ENCODE results near the gene SMARCC2. TPM values are rescaled to one million over a fixed set of nuclear protein-coding genes. Genes with fewer than 3 reads are reported as not detected.
A peak's percentile ranks its signal among the peaks of the same experiment; 100 is the strongest.

Gene SMARCC2
- total and polyA plus RNA-seq, 9 of the 15 experiments (the other 6 are each of a cell fraction or from before 2014, with no cell fraction given), result 11.9 to 86.0 (median 36.6) TPM

- TF ChIP-seq BCLAF1 (IDR thresholded peaks at IDR 0.05; ENCODE audit: borderline replicate concordance in 1 of 2, control insufficient read depth in 1 of 2, low read depth in 2 of 2, low read length in 1 of 2), result no peak
- peak; percentile 47; the same call in 1 of the 2 replicates for TF ChIP-seq ZKSCAN1 (IDR thresholded peaks at IDR 0.05; ENCODE audit: low read depth, low read length)
- peak; percentile 90 for TF ChIP-seq TEAD4 (IDR thresholded peaks at IDR 0.05; ENCODE audit: low read length)
- TF ChIP-seq TEAD4 (CRISPR knock-in tag; IDR thresholded peaks at IDR 0.05; ENCODE audit: borderline replicate concordance), result no peak
- TF ChIP-seq SIX5 (IDR thresholded peaks at IDR 0.05; ENCODE audit: borderline replicate concordance in 1 of 2, insufficient read depth in 1 of 2, low read depth in 1 of 2, low read length in 2 of 2), result no peak
- TF ChIP-seq DNMT1 (IDR thresholded peaks at IDR 0.05), result no peak
- no peak for TF ChIP-seq ELF2 (CRISPR knock-in tag; IDR thresholded peaks at IDR 0.05)
- 0 out of 2 replicates have a peak, but pooled peaks have one; percentile 54 for TF ChIP-seq SMAD4 (CRISPR knock-in tag; conservative IDR thresholded peaks at IDR 0.05)
- peak; percentile 44; the same call in 1 of the 2 replicates for TF ChIP-seq PKNOX1 (IDR thresholded peaks at IDR 0.05)
- TF ChIP-seq, protein P1, sequence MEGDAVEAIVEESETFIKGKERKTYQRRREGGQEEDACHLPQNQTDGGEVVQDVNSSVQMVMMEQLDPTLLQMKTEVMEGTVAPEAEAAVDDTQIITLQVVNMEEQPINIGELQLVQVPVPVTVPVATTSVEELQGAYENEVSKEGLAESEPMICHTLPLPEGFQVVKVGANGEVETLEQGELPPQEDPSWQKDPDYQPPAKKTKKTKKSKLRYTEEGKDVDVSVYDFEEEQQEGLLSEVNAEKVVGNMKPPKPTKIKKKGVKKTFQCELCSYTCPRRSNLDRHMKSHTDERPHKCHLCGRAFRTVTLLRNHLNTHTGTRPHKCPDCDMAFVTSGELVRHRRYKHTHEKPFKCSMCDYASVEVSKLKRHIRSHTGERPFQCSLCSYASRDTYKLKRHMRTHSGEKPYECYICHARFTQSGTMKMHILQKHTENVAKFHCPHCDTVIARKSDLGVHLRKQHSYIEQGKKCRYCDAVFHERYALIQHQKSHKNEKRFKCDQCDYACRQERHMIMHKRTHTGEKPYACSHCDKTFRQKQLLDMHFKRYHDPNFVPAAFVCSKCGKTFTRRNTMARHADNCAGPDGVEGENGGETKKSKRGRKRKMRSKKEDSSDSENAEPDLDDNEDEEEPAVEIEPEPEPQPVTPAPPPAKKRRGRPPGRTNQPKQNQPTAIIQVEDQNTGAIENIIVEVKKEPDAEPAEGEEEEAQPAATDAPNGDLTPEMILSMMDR (IDR thresholded peaks at IDR 0.05 in 2 of 3, conservative IDR thresholded peaks at IDR 0.05 in 1 of 3; ENCODE audit: insufficient read depth in 2 of 3, low read depth in 1 of 3, low read length in 3 of 3), result peak; percentile 53 to 69 (median 65)
- no peak for TF ChIP-seq TRIM25 (IDR thresholded peaks at IDR 0.05; ENCODE audit: borderline replicate concordance)
- TF ChIP-seq EHMT2 (IDR thresholded peaks at IDR 0.05), result no peak
- 0 out of 2 replicates have a peak, but pooled peaks have one; percentile 35 for TF ChIP-seq HDAC8 (tag; IDR thresholded peaks at IDR 0.05)
- 0 out of 2 replicates have a peak, but pooled peaks have one; percentile 17 for TF ChIP-seq SIN3B (IDR thresholded peaks at IDR 0.05; ENCODE audit: low read depth)
- no peak for TF ChIP-seq ZNF239 (CRISPR knock-in tag; IDR thresholded peaks at IDR 0.05)
- no peak for TF ChIP-seq ZZZ3 (IDR thresholded peaks at IDR 0.05)
- TF ChIP-seq HNRNPLL (IDR thresholded peaks at IDR 0.05; ENCODE audit: low read depth, low read length, poor library complexity, severe bottlenecking), result no peak
- TF ChIP-seq ATF1 (CRISPR knock-in tag; IDR thresholded peaks at IDR 0.05), result no peak
- no peak for TF ChIP-seq ATF1 (tag; IDR thresholded peaks at IDR 0.05)
These were observed 31.9 kb downstream of the SMARCC2 start (continued) for GRCh38 chr12:56157201-56158028.

Data from K562 (cell line).